Middle frontal gyrus (tissue), 1 donor: ENCODE data around the gene HMCES.
"Not testable (repeated sequence)": the region's sequence is repeated elsewhere in the genome, so short reads cannot be mapped to it uniquely, and the experiment has no call there.

ENCODE experiments used
- DNase-seq: peaks from one replicate; pipeline ENCODE4 v3.0.0-alpha.2; 2015; ENCODE audit warnings: low spot score; ENCODE audit errors: extremely low spot score

HMCES gene

DNA sequence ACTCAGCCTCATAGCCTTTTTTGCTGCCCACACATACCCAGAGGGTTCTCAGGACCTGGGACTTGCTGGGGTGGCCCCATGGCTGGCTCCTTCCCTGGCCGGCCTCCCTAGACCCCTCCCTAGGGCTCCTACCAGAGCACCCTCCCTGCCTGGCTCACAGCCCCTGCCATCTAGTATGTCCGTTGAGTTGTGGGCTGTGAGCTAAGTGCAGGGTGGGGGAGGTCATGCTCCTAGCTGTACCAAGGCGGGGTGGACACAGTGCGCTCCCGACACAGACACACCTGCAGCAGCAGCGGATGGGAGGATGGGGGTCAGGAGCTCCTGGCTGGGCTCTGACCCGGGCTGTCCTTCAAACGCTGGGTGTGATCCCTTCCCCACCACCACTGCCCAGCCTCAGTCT lies 41.6 kb downstream of the HMCES start:
- DNase-seq: no peak

DNA sequence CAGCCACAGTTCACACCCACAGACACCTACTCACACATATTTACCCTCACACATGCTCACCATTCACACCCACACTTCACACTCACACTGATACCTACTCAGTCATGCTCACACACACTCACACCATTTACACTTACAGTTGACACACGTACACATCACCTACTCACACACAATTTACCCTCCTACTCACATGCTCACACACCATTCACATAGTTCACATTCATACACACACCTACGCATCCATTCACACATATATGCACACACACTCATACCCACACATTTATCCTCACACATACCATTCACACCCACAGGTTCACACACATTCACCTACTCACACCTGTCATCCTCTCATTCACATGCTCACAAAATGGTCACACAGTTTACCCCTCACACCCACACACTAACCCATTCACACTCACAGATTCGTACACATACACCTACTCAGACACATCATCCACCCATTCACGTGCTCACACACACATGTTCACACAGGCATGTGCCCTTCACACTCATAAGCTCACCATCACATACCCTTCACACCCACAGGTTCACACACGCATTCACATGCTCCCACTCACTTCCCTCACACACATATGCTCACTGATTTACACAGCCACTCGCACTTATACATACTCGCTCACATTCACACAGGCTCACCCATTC lies 42.3 kb downstream of the HMCES start:
- DNase-seq: no peak

DNA sequence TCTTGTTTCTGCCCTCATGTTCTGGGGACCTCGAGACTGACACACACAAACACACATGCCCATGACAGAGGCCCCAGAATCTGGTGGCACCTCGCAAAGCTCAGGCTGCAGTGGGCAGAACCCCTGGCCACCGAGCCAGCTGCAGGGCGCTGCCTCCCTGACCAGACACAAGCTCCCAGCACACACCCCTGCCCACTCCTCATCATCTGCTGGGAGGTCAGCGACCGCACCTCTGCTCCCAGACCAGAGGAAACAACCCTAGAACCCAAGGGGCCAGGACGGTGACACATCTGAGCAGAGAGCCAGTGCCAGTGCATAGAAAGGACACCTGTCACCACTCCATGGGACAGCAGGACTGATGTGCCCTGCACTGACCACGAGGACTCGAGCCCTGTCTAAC lies 43.2 kb downstream of the HMCES start:
- DNase-seq: no peak

DNA sequence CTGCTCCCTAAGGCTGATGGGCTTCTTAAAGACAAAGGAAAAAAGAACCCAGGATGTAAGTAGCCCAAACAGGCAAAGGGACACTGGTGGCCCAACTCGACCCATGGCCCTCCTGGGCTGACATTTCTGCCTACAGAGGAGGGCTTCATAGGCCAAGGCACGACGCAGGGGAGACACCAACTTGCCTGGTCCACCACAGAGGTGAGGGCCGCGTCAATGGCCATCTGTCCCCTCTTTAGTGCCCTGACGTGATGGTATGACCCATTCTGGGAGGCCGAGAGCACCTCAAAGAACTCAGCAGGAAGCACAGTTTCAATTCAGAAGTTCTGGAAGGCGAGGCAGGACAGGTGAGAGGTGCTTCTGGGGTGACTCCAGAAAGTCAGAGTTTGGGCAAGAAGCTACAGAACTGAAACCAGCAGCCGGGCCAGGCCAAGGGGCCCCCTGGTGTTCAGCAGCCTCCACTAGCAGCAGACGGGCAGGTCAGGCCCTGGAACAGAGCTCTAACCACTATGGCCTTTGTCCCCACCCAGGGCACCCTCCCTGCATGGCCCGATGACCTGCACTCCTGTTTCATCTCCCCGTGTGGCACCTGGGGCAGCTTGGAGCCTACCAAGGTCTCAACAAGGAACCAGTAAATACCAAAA lies 45.1 kb downstream of the HMCES start:
- no peak for DNase-seq

DNA sequence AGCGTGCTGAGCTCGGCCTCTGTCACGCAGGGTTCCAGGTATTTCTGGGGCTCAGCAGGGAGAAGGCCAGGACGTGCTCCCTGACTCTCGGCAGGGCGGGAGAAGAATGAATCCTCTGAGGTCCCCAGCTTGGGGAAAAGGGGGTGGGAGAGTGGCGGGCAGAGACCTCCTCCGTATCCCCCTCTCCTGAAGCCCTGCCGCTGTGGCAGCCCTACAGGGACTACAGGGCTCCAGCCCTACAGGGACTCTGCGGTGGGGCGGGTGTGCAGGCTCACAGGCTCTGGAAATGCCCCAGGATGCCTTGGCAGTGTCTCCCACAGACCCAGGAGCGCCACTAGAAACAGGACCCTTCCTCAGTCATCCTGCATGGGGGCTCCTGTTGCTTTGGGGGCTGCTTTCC lies 46.2 kb downstream of the HMCES start:
- no peak for DNase-seq

DNA sequence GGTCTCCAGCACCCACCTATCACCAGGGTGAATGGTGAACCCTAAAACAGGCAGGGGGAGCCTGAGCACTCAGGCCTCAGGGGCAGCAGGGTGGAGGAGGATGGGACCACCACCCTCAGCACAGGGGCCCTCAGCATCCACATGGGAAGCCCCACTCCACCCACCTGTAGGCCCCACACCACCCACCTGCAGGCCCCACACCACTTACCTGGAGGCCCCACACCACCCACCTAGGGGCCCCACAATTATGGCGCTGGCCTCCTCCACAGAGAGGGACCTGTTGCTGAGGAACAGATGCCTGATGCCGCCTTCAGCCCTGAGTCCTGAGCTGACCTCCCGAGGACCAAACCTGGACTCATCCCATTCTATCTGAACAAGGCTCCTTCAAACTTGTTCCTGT lies 46.7 kb downstream of the HMCES start:
- no peak for DNase-seq

DNA sequence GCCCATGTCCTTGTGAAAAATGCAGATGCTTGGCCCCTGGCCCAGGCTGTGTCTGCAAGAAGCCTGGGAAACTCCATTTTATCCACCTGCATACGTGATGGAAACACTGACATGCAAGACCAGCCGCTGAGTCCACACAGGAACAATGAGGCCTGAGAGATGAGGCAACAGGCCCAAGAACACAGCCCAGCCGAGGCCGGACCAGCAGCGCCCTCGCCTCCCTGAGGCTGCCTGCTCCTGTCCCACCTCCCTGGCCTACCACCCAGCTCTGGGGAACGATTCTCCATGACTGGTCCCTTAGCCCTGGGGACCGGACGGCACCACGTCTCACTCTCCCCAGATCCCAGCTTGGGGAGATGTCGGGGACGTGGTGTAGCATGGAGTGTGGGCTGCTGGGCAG lies 47.5 kb downstream of the HMCES start:
- DNase-seq: no peak

DNA sequence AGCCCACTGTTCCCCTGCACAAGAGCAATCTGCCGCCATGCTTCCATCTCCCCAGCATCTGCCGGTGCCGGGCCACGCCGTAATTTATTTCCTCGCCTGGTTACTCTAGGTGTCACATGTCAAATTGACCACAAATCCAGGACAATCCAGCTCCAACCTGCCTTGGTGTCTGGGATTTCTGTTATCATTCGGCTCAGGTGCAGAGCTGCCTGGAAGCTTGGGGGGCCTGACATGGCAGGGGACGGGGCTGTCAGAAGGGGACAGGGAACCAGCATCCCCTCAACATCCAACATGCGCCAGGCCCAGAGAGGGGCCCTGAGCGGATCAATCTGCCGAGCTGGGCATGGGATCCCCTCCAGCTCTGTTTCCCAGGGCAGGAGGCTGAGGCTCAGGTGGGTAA lies 47.9 kb downstream of the HMCES start:
- no peak for DNase-seq

DNA sequence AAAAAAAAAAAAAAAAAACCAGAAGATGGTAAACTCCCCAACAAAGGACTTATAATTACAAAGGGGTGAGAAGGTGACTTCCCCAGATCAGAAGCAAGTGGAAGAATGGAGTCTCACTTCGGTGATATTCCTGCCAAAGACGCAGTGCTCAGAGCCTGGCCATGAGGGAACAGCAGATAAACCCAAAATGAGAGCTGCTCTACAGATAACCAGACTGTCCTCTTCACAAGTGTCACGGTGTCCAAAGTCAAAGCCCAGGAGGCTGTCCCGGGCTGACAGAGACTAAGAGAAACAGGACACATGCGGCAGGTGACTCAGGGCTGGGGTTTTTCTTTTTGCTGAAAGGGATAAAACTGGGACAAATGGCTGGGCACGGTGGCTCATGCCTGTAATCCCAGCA lies 48.8 kb downstream of the HMCES start:
- DNase-seq: no peak

DNA sequence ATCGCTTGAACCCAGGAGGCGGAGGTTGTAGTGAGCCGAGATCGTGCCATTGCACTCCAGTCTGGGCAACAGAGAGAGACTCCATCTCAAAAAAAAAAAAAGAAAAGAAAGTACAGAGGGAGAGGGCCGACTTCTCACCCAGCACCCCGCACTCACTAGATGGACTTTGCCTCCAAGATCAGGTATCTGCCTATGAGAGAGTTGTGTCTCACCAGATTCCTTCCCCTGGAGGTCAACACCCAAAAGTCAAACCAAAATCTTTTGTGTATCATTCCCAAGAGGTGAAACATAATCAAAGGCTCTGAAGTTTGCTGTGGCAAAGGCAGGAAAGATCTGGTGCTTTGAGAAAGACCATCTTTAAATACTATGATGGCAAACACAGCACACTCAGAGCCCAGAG lies 51.2 kb downstream of the HMCES start:
- DNase-seq: no peak

DNA sequence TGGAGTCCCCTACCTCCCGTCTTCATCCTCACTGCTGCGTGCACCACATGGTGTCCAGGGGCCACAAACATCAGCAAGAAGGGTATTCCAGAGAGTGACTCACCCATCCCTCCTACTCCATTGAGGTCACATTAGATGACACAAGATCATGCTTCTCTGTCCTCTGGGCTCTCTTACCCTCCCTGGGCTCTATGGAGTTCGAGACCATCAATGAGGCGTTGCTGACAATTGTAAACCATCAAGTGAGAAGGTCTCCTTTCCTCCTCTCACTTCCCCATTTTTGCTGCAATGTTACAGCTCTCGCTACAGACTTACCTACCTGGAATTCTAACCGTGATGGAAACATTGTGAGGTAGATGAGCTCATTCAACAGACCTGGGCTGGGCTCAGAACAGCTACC lies 51.7 kb downstream of the HMCES start:
- no peak for DNase-seq

DNA sequence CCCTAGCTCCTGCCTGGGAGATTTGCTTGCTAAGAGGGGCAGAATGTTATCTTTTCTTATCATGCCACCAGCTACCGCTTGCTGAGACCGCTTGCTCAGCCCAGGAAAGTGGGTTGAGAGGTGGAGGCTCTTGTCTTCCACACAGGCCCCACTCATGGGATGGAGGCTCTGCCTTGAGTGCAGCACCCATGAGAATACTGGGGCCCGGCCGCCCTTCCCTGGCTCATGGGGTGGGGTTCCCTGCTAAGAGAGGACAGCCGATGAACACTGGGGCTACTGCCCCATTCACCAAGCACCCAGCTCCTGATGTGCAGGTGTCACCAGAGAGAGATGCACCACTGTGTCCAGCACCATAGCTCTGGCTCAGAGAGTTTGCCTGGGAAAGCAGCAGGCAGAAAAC lies 55.2 kb downstream of the HMCES start:
- no peak for DNase-seq

DNA sequence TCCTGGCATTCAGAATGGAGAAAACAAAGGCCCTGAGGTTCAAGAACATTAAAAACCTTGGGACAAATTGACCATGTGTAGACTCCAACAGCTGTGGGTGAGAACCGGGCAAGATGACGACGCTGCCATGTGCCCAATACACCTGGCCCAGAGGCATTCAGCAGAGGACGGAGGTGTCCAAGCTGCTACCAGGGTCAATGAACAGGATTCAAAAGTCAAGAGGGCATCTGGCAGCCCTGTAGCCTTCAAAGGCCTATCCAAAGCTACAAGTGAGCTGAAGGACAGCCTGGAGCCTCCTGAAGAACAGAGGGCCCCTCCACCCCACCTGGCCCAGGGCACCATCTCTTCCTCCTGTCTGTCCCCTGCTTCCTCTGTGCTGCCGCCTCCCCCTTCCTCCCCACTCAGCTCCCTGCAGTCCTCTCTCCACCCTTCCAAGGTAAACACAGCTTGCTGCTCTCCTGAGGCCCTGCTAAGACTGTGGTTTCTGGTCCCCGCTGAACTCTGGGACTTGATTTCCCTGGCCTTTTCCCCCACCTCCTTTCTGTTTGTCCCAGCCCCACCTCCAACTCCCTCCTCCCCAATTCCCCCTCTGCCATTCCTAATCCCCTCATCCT lies 57.5 kb downstream of the HMCES start:
- no peak for DNase-seq

DNA sequence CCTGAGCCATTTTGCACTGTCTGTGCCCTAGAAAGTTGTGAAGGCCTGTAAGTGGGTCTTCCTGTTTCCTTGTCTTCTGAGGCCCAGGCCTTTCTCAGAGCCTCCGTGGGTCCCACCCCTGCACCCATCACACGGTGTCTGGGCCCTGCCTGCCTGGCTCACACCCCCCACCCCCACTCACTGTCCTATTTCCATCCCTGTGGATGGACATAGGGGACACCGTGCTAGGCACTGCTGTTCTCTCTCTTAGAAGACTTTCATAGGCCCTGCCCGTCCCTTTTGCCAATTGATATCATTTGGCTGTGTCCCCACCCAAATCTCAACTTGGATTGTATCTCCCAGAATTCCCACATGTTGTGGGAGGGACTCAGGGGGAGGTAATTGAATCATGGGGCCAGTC lies 59.0 kb downstream of the HMCES start:
- DNase-seq: not testable (repeated sequence)

DNA sequence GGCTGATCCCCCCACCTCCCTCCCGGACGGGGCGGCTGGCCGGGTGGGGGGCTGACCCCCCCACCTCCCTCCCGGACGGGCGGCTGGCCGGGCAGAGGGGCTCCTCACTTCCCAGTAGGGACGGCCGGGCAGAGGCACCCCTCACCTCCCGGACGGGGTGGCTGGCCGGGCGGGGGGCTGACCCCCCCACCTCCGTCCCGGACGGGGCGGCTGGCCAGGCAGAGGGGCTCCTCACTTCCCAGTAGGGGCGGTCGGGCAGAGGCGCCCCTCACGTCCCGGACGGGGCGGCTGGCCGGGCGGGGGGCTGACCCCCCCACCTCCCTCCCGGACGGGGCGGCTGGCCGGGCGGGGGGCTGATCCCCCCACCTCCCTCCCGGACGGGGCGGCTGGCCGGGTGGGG lies 60.5 kb downstream of the HMCES start:
- DNase-seq: not testable (repeated sequence)

DNA sequence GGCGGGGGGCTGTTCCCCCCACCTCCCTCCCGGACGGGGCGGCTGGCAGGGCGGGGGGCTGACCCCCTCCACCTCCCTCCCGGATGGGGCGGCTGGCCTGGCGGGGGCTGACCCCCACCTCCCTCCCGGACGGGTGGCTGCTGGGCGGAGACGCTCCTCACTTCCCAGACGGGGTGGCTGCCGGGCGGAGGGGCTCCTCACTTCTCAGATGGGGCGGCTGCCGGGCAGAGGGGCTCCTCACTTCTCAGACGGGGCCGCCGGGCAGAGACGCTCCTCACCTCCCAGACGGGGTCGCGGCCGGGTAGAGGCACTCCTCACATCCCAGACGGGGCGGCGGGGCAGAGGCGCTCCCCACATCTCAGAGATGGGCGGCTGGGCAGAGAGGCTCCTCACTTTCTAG lies 61.2 kb downstream of the HMCES start:
- DNase-seq: not testable (repeated sequence)

DNA sequence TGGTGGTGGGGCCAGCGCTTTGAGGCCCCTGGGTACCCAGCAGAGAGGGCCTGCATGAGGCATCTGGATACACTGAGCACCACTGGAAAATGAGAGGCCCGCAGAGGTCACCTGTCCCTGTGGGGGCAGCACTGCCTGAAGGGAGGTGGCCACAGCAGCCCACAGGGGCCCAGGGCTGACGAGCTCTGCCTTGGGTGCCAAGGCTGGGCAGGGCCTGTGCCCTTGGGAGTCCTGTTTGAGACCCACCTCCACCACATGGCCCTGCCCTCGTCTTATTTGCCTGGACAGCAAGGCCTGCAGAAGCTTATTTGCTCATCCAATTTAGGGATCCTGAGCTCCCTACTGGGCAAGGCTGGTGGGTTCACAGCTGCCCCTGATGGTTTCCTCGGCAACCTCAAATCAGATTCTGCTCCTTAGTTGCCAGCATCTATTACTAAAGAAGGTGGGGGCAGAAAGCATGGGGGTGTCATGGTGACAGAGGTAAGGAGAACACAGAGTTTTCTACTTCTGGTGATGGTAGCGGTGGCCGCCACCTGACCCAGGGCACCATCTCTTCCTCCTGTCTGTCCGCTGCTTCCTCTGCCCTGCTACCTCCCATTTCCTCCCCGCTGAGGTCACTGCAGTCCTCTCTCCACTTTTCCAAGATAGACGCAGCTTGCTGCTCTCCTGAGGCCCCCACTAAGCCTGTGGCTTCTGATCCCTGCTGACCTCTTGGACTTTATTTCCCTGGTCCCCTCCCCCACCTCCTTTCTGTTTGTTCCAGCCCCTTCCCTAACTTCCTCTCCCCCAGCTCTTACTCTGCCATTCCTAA lies 62.9 kb downstream of the HMCES start:
- DNase-seq: no peak

DNA sequence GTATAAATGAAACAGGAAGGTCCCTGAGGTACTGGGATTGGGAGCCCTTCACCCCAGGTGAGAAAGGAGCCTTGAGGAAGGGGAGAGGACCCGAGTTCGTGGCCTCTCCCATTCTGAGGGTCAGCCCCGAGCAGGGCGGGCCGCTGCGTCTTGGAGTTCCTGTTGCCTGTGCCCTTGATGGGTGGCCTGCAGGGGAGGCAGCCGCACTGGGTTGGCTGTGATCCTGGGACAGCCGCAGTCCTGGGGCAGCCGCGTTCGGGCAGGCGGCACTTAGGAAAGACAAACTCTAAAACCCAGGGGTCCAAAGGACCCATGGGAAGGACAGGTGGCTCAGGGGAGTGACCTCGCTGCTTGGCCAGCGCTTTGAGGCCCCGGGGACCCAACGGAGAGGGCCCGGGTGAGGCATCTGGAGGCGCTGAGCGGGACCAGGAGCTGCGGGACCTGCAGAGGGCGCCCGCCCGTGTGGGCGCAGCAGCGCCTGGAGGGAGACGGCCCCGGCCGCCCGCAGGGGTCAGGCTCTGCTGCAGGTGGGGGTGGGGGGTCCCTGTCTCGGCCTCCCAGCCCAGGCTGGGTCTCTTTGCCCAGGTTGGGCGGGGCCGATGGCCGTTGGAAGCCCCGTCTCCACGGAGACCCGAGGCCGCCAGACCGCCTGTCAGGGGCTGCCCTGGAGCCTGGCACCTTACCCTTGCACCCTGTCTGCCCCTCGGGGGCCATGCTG lies 65.1 kb downstream of the HMCES start:
- DNase-seq: no peak

DNA sequence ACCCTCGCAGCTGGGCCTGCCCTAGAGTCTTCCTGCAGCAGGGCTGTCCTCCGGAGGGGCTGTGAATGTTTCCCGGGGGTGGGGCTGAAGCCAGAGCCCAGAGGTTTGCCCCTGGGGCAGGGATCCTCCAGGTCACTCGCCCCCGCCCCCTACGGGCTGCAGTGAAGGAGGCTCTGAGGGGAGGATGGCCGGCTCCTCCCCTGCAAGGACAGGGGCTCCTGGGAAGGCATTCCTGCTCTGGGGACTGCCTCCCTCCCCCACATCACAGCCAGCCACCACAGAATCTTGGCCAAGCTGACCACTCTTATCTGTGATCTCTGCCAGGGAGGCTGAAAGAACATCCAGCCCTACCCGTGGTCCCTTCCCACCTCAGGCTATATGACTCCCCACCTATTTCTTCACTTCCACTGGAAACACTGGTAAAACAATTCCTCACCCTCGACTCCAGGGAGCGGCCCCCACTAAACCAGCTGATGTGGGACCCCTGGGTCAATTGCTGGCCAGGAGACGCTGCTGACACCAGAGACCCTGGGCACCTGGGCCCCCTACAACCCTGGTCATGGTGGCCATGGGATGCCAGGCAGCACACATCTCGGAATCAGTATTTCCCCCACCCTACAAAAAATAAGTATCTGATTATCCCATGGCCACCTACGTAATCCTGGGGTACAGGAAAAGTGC lies 66.0 kb downstream of the HMCES start:
- DNase-seq: no peak

DNA sequence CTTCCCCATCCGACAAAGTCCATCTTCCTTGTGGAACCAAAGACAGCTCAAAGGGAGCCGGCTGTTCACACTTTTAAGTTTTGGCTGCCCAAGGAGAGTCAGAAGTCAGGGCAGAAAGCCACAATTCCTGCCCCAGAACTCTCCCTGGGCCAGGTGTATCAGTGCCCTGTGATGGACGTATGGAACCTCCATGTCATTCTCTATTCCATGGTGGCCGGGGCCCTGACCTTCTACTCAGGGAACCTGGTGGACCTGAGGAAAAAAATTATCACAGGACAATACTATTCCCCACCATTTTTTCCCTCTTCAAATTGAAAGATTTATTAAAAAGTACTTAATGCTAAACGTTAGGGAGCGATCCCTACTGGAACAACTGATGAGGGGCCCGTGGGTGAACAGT lies 66.6 kb downstream of the HMCES start:
- no peak for DNase-seq

DNA sequence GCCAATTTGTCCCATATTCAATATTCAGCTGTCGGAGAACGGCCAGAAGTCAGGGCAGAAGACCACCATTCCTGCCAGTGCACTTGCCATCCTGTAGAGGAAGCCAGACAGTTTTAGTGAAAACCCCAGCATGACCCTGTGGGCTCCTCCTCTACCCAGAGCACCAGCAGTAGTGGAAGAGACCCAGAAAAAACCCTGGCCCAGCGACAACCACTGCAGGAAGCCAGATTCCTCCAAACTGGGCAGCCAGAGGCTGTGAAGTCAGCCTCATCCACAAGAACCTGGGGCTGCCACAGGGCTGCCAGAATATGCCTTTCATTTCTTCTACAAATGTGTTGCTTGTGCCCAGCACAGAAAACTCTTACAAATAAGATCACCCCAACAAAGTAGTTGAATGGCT lies 67.3 kb downstream of the HMCES start:
- no peak for DNase-seq
